Daoy (cell line): ENCODE results near the gene EBI3. TPM values are rescaled to one million over a fixed set of nuclear protein-coding genes. Genes with fewer than 3 reads are reported as not detected.
A peak's percentile ranks its signal among the peaks of the same experiment; 100 is the strongest.
"Not testable (repeated sequence)": the region's sequence is repeated elsewhere in the genome, so short reads cannot be mapped to it uniquely, and the experiment has no call there.

Experiments
- DNase-seq: peaks from one replicate; pipeline ENCODE4 v3.0.0-alpha.2; 2015; ENCODE audit warnings: low read depth
- total RNA-seq: library from RNA; depleted of rRNA; stranded (reverse); fragments of >200 nt; shearing (Covaris generic); gene quantifications from 2 replicates; pipeline ENCODE4 v1.2.3, GENCODE V29; 2014

The EBI3 gene
- total RNA-seq, 1 experiment from 2014 or later, result 7.0 TPM

DNA sequence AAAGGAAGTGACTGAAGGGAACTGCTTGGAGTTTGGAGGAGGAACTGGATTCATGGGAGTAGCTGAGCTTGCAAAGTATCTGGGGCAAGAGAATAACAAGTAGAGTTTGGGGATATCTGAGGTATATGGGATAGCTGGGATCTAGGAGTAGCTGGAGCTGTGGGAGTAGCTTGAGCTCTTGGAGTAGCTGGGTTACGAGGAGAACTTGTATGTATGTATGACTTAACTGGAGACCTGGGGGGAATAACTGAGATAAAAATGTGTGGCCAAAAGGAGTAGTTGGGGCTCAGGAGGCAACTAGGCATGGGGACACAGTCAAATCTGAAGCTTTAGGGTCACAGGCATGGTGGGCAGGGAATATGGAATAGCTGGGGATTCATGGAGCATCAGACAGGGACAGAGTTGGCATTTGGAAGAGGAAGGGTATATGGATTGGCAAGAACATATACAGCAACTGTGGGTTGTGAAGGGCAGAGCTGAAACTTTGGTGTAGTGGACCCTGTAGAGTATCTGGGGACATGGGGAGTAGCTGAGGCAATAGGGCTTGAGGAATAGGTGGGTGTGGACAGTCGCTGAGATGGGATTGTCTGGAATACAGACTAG, 28.3 kb upstream of the EBI3 start:
- no peak for DNase-seq

DNA sequence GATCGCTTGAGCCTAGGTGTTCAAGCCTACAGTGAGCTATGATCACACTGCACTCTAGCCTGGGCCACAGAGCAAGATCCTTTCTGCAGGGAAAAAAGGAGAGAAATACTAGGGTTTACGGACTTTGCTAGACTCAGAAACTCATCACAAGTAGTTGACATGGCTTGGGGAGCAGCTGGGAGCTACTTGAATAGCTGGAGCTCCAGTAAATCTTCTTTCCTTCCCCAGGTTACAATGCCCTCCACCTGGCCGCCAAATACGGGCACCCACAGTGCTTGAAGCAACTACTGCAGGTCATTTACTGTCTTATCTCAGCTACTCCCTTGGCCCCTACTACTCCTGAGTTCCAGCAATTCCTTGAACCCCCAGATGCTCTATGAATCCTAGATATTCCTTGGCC, 27.5 kb upstream of the EBI3 start:
- no peak for DNase-seq

DNA sequence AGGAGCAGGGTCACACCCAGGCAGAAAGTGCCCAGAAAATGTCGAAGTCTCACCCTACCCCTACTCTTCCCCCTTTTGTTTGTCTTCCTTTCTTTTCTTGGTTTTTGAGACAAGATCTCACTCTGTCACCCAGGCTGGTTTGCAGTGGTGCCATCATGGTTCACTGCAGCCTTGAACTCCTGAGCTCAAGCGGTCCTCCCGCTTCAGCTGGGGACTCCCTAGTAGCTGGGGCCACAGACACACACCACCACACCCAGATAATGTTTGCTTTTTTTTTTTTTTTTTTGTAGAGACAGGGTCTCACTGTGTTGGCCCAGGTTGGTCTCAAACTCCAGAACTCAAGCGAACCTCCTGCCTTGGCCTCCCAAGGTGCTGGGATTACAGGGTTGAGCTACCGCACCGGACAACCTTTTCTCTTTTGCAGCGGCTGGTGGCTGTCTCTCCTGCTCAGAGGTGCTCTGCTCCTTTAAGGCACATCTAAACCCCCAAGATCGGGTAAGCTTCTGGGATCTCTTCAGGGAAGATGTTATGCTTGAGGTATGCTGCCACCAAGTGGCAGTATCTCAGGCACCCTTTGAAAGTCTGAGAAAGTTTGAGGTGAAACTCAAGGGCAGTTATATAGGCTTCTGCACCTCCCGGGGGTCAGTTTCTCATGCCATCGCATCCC, 22.4 kb upstream of the EBI3 start:
- peak; percentile 45 for DNase-seq

DNA sequence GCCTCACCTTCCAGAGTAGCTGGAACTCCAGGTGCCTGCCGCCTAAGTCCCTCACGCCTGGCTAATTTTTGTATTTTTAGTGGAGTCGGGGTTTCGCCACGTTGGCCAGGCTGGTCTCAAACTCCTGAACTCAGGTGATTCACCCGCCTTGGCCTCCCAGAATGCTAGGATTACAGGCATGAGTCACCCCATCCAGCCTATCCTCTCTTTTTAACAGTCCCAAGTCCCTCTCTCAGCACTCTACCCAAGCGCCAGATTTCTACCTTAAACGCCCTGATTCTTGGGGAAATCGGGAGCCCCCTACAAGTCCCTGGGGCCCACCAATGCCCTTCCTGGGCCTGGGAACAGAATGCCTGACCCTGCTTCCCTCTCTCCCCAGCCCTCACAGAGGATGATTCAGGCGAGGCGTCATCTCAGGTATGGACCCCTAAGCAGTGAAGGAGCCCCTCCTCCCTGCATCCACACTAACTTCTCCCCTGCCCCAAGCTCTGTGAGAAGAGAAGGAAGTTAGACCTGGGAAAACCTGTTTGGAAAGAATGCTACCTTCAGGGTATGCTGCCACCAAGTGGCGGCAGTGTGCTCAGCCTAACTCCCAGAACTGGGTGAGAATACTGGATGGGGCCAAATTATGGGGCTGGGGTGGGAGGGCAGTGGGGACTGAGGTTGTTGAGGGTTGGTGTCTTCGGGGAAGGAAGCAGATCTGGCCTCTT, 20.8 kb upstream of the EBI3 start:
- DNase-seq, result peak; percentile 83

DNA sequence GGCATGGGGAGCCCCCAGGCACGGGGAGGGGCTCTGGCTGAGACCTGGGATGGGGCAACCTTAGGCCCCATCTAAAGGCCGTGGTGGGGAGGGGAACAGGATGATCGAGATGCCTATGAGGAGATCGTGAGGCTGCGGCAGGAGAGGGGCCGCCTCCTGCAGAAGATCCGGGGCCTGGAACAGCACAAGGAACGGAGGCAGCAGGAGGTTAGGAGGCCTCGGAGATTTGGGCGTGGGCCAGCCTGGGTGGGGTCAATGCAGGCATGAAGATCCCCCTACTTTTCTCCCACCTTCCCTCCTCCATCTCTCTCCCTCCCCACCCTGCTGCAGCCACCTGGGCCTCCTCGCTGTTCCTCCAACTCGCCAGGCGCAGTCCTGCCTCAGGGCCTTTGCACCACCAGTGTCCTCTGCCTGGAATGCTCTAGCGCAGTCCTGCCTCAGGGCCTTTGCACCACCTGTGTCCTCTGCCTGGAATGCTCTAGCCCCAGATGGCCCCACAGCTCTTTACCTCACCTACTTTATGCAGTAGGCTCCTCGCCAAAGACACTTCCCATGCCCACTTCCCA, 19.1 kb upstream of the EBI3 start:
- no peak for DNase-seq

DNA sequence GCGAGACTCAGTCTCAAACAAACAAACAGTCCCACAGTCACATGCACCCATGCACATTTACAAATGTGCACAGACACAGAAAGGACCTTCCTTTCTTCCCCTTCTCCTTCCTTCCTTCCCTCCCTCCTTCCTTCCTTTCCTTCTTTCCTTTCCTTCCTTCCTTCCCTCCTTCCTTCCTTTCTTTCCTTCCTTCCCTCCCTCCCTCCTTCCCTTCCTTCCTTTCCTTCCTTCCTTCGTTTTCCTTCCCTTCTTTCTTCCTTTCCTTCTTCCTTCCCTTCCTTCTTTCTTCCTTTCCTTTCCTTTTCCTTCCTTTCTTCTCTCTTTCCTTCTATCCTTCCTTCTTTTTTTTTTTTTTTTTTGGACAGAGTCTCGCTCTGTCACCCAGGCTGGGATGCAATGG, 16.2 kb upstream of the EBI3 start:
- no peak for DNase-seq

DNA sequence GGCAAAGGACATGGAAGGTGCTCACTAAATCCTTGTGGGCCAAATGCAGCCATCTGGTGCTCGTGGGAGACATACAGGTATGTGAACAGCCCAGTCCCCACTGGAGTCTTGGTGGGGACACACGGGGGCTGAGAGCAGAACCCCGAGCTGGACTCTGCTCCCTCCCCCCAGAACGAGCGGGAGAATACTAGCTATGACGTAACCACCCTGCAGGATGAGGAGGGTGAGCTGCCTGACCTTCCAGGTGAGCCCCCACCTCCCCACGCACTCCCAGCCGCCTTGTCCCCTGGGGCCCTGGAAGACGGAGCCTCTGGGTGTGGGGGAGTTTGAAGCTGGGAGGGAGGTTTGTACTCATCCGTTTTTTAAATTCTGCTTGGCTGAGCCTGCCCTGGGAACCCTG, 13.5 kb upstream of the EBI3 start:
- DNase-seq, result no peak

DNA sequence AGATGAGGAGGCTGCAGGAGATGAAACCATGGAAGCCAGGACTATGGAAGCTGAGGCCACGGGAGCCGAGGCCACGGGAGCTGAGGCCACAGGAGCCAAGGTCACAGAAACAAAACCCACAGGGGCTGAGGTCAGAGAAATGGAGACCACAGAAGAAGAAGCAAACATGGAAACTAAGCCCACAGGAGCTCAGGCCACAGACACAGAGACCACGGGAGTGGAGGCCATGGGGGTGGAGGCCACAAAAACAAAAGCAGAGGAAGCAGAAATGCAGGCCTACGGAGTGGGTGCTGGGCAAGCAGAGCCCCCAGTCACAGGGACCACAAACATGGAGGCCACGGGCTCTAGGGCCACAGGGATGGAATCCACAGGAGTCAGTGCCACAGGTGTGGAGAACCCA, 12.5 kb upstream of the EBI3 start:
- no peak for DNase-seq

DNA sequence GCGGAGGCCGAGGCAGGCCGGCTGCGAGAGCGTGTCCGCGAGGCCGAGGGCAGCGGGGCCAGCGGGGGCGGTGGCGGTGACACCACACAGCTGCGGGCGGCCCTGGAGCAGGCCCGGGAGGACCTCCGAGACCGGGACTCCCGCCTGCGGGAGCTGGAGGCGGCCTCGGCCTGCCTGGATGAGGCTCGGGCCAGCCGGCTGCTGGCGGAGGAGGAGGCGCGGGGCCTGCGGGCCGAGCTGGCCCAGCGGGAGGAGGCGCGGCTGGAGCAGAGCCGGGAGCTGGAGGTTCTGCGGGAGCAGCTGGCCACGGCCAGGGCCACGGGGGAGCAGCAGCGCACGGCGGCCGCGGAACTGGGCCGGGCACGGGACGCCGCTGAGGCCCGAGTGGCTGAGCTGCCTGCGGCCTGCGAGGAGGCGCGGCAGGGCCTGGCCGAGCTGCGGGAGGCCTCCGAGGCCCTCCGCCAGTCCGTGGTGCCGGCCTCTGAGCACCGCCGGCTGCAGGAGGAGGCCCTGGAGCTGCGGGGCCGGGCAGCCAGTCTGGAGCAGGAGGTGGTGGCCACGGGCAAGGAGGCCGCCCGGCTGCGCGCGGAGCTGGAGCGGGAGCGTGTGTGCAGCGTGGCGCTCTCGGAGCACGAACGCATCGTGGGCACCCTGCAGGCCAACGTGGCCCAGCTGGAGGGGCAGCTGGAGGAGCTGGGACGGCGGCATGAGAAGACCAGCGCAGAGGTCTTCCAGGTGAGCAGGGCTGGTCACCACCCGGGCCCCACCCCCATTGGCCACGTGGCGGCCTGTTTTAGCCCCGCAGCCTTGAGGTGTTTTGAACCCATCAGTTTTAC, 11.7 kb upstream of the EBI3 start:
- no peak for DNase-seq

DNA sequence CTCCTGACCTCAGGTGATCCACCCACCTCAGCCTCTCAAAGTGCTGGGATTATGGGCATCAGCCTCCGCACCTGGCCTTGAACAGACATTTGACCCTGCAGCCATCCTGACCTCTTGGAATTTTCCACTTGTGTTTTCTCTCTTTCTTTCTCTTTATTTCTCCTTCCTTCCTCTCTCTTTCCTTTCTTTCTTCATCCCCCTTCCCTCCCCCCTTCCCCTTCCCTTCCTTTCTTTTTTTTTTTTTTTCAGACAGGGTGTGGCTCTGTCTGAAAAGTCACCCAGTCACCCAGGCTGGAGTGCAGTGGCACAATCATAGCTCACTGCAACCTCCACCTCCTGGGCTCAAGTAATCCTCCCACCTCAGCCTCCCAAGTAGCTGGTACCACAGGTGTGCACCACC, 10.8 kb upstream of the EBI3 start:
- DNase-seq, result not testable (repeated sequence)

DNA sequence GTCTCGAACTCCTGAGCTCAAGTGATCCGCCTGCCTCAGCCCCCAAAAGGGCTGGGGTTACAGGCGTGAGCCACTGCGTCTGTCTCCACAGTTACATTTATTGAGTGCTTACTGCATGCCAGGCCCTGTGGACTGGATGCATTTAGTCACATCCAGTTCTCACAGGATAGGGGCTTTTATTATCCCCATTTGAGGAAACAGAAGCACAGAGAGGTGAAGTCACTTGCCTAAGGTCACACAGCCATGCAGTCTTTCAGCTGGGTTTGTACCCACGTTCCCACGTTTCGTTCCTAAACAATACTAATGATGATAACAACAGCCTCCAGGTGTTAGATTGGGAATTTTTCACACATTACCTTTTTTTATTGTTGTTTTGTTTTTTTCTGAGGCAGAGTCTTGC, 9.1 kb upstream of the EBI3 start:
- DNase-seq, result no peak

DNA sequence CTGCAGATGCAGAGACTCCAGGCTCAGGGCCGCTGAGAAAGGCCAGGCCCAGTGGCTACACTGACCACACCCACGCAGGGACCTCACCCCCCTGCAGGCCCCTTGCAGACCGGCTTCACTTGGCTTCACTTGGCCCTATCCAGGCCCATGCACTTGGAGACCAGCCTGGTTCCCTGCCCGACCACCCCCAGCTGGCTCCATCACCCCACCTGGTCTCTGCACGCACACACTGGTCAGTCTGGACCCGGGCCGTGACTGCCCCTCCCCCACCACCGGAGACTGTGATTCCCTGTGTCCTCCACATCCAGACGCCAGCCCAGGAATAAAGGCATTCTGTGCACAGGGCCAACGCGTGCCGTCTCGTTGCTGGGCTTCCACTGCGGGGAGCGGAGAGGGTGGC, 4.9 kb upstream of the EBI3 start:
- no peak for DNase-seq

DNA sequence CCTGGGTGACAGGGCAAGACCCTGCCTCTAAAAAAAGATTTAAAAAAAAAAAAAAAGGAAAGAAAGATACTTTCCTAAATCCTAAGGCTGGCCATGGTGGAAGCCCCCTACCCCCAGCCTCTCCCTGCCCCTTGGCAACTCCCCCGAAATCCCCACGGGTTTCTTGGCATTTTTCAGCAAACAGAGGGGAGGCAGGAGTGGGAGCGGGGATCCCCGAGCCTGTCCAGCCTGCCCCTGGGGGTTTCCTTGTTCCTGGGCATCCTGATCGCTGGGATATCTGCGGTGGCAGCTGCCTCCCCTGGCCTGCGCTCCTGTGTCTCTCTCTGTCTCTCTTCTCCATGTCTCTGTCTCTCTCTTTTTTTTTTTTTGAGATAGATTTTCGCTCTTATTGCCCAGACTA, 3.4 kb upstream of the EBI3 start:
- no peak for DNase-seq

DNA sequence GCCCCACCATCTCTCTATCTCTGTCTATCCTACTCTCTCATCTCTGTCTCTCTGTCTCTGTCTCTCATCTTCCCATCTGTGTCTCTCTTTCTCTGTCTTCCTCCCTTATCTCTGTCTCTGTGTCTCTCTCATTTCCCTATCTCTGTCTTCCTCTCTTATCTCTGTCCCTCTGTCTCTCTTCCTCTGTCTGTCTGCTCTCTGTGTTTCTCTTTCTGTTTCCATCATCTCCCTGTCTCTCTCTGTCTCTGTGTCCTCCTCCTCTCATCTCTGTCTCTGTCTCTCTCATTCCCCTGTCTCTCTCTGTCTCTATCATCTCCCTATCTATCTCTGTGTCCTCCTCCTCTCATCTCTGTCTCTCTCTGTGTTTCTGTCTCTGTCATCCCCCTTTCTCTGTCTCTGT, 1.6 kb upstream of the EBI3 start:
- DNase-seq, result no peak

DNA sequence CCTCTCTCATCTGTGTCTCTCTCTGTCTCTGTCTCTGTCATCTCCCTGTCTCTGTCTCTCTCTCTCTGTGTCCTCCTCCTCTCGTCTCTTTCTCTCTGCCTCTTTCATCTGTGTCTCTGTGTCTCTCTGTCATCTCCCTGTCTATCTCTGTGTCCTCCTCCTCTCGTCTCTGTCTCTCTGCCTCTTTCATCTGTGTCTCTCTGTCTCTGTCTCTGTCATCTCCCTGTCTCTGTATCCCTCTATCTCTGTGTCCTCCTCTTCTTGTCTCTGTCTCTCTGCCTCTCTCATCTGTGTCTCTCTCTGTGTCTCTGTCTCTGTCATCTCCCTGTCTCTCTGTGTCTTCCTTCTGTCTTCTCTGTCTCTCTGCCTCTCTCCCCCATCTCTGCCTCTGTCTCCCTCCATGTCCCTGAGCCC, 551 bp upstream of the EBI3 start:
- DNase-seq, result no peak

DNA sequence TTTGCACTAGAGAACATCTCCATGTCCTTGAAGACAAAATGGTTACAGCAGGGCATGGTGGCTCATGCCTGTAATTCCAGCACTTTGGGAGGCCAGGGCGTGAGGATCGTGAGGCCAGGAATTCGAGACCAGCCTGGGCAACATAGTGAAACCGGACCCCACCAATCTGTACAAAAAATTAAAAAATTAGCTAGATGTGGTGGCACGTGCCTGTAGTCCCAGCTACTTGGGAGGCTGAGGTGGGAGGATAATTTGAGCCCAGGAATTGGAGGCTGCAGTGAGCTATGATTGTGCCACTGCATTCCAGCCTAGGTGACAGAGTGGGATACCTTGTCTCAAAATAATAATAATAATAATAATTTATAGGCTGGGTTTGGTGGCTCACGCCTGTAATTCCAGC, 914 bp downstream of the EBI3 start:
- not testable (repeated sequence) for DNase-seq

DNA sequence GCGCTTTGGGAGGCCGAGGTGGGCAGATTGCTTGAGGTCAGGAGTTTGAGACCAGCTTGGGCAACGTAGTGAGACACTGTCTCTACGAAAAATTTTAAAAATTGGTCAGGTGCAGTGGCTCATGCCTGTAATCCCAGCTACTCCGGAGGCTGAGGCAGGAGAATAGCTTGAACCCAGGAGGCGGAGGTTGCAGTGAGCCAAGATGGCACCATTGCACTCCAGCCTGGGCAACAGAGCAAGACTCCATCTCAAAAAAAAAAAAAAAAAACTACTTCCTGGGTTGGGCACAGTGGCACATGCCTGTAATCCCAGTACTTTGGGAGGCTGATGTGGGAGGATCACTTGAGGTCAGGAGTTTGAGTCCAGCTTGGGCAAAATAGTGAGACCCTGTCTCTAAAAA, 2.2 kb downstream of the EBI3 start:
- DNase-seq, result not testable (repeated sequence)

DNA sequence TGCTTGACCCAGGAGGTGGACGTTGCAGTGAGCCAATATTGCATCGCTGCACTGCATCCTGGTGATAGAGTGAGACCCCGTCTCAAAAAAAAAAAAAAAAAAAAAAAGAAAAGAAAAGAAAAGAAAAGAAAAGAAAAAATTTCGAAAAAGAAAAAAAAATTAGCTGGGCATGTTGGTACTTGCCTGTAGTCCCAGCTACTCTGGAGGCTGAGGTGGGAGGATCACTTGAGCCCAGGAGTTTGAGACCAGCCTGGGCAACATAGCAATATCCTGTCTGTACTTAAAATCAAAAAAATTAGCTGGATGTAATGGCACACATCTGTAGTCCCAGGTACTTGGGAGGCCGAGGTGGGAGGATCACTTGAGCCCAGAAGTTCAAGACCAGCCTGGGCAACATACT, 2.8 kb downstream of the EBI3 start:
- not testable (repeated sequence) for DNase-seq

DNA sequence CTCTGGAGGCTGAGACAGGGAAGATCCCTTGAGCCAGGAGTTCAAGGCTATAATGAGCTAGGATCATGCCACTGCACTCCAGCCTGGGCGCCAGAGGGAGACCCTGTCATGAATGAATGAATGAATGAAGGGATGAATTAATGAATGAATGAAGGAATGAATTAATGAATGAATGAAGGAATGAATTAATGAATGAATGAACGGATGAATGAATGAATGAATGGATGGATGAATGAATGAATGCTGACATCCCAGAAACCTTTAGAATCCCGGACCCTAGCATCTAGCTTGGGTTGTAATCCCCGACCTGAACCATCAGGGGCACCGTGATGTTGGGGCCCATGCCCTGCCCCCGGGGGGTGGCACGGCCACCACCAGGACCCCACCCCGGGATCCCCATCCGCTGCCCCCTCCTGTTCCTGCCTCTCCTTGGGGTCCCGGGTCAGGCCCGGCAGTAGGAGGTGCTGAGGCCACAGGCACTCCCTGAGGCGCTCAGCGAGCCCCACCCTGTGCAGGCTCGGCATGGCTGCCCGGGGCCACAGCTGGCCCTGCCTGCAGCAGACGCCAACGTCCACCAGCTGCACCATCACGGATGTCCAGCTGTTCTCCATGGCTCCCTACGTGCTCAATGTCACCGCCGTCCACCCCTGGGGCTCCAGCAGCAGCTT, 3.4 kb downstream of the EBI3 start:
- peak; percentile 32 for DNase-seq

DNA sequence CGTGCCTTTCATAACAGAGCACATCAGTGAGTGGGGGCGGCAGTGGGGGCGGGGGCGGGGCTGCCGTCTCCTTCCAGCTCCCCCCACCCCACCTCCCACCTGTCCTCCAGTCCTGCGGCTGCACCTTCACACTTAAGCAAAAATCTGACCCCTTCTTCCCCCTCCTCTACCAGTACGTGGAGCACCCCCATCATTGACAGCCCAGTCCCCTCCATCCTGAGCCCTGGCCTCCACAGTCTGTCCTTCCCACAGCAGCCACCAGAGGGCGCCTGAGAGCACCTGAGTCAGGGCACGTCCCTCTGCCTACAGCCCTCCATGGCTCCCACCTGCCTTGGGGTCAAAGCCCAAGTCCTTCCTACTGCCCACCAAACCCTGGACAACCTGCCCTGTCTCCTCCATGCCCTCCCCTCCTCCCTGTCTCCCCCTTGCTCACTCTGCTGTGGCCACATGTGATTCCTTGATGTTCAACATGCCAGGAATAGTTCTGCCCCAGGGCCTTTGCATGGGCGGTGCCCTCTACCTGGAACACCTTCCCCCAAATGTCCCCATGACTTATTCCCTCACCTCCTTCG, 4.0 kb downstream of the EBI3 start:
- peak; percentile 70 for DNase-seq
